Mucosa of descending colon (tissue), 3 donors: Measurements from ENCODE around the gene C12orf42. TPM values are rescaled to one million over a fixed set of nuclear protein-coding genes. Genes with fewer than 3 reads are reported as not detected.

Experiments used
- ATAC-seq: fragments of 200-7000 bp; cut with Tn5 transposase; one replicate; pipeline ENCODE4 v1.9.1; 2020; ENCODE audit warnings: mild to moderate bottlenecking, moderate library complexity
- DNase-seq, 3 donors: peaks; one replicate each; pipeline ENCODE4 v3.0.0-alpha.2; 2020
- H3K36me3 ChIP-seq: fragments of 200-600 bp; one replicate; pipeline ENCODE4 v1.8.0; 2021; ENCODE audit warnings: low read depth, mild to moderate bottlenecking
- H3K4me1 ChIP-seq: fragments of 200-600 bp; one replicate; pipeline ENCODE4 v1.8.0; 2021; ENCODE audit warnings: low read depth, mild to moderate bottlenecking
- H3K4me3 ChIP-seq: fragments of 200-600 bp; one replicate; pipeline ENCODE4 v1.8.0; 2021; ENCODE audit warnings: mild to moderate bottlenecking
- H3K9me3 ChIP-seq: fragments of 200-600 bp; one replicate; pipeline ENCODE4 v1.8.0; 2021; ENCODE audit warnings: mild to moderate bottlenecking
- CTCF ChIP-seq: fragments of 200-600 bp; IDR thresholded peaks from one replicate; pipeline ENCODE4 v1.8.0; 2022; ENCODE audit warnings: antibody characterized with exemption, mild to moderate bottlenecking
- intact Hi-C, 2 donors: fragments of 100-400 bp; cut with DNase I in 1 of 2; cut with micrococcal nuclease in 1 of 2; formaldehyde crosslinking; loops; one replicate each; pipeline versions ENCODE4 v1.11.0 to v1.11.1; 2022; cut with DNase I, micrococcal nuclease
- total RNA-seq, 3 donors: library from RNA; stranded (reverse); fragmentation: NEBNext Ultra II Directional in 2 of 3; extraction: Animal tissue kit (Norgen Biotek cat#: 25700) in 2 of 3; gene quantifications; one replicate each; pipeline versions ENCODE4 v1.2.1 to v1.2.4, GENCODE V29; 2021 to 2023
- donor health status: DM: no; HTN: no; CAD: no; lungs with moderate emphysema.
- donor health status: DM: no; HTN: no; CAD: no.
- donor health status: DM: no; HTN: yes; CAD: no.

The C12orf42 gene
- total RNA-seq, 3 donors from 2014 or later: 0.34 TPM; not detected in 2

- Histone ChIP-seq H3K36me3 (no peaks in the 10 kb centered on the region), H3K9me3 (no peaks in the 10 kb centered on the region), H3K4me1 (no peaks in the 10 kb centered on the region), H3K4me3 (no peak overlapping the region)
- intact Hi-C loops: no loop called here
- no peak for ATAC-seq
- no peak for DNase-seq
- no peak for TF ChIP-seq CTCF
These were observed 25.1 kb downstream of the C12orf42 start for GRCh38 chr12:103470664-103471063.

- no peak overlapping the region for H3K4me3 ChIP-seq
- ATAC-seq: no peak
- no peak for DNase-seq
- intact Hi-C loops: no loop called here
- TF ChIP-seq CTCF: no peak
- H3K4me1 ChIP-seq: no peaks in the 10 kb centered on the region
- no peaks in the 10 kb centered on the region for H3K9me3 ChIP-seq
- H3K36me3 ChIP-seq: no peaks in the 10 kb centered on the region
These were observed 26.0 kb downstream of the C12orf42 start for GRCh38 chr12:103469719-103470118.

- H3K4me1 ChIP-seq: no peaks in the 10 kb centered on the region
- H3K9me3 ChIP-seq: peaks cover under 1% of the 10 kb centered on the region
- H3K4me3 ChIP-seq: no peak overlapping the region
- no peak for ATAC-seq
- H3K36me3 ChIP-seq: no peaks in the 10 kb centered on the region
- intact Hi-C loops: no loop called here
- TF ChIP-seq CTCF: no peak
- DNase-seq: no peak
These were observed 26.9 kb downstream of the C12orf42 start for GRCh38 chr12:103468837-103469236.

GRCh38 chr12:103462675-103463074 is 33.1 kb downstream of the C12orf42 start:
- intact Hi-C loops: no loop called here
- no peak for TF ChIP-seq CTCF
- no peak for DNase-seq
- ATAC-seq: no peak
- no peaks in the 10 kb centered on the region for H3K4me1 ChIP-seq
- H3K9me3 ChIP-seq: peaks cover 6% of the 10 kb centered on the region
- H3K4me3 ChIP-seq: no peak overlapping the region
- H3K36me3 ChIP-seq: no peaks in the 10 kb centered on the region

- TF ChIP-seq CTCF: no peak
- no peaks in the 10 kb centered on the region for H3K4me1 ChIP-seq
- no peak overlapping the region for H3K4me3 ChIP-seq
- DNase-seq (no peak), ATAC-seq (no peak)
- H3K9me3 ChIP-seq: no peaks in the 10 kb centered on the region
- intact Hi-C loops: no loop called here
- H3K36me3 ChIP-seq: no peaks in the 10 kb centered on the region
These were observed 38.3 kb downstream of the C12orf42 start for GRCh38 chr12:103457471-103457870.

GRCh38 chr12:103456006-103456405 is 39.8 kb downstream of the C12orf42 start:
- TF ChIP-seq CTCF: no peak
- Histone ChIP-seq H3K36me3 (no peaks in the 10 kb centered on the region), H3K4me3 (no peak overlapping the region), H3K4me1 (no peaks in the 10 kb centered on the region), H3K9me3 (peaks cover 9% of the 10 kb centered on the region)
- DNase-seq (no peak), ATAC-seq (no peak)
- intact Hi-C loops: no loop called here
